Fibroblast of mammary gland (primary cell): ENCODE data around the gene ING5.

Experiments used
- DNase-seq: peaks from one replicate; pipeline ENCODE4 v3.0.0-alpha.2; 2010; ENCODE audit warnings: low read depth
- H3K4me3 ChIP-seq: 2 replicates; pipeline ENCODE4 v1.5.1; 2011; ENCODE audit warnings: low read depth, mild to moderate bottlenecking, low read length, moderate library complexity; ENCODE audit not compliant: control insufficient read depth
- TF ChIP-seq, protein P1 (sequence below): conservative IDR thresholded peaks from 2 replicates; pipeline ENCODE4 v1.5.1; 2011; ENCODE audit warnings: low read depth, low read length, inconsistent platforms; ENCODE audit not compliant: control insufficient read depth, insufficient read depth

ING5 gene

DNA sequence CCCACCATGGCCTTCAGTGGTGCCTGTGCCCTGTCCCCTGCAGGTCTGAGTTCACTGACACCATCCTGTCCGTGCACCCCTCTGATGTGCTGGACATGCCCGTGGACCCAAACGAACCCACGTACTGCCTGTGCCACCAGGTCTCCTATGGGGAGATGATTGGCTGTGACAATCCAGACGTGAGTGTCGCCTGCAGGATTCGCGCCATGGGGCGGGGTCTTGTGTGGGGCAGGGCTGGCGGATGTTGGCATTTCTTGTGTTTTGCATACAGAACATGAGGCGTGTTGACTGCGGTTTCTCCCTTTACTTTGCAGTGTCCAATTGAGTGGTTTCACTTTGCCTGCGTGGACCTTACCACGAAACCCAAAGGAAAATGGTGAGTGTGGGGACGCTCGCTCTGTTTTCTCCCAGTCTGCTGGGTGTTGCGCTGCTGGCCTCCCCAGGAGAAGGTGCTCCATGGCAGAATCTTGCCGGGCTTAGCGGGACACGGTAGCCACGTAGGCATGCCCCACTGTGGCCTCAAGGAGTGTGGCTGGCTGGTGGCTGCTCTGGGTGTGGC lies 21.1 kb downstream of the ING5 start:
- no peak for DNase-seq
- TF ChIP-seq, protein P1, sequence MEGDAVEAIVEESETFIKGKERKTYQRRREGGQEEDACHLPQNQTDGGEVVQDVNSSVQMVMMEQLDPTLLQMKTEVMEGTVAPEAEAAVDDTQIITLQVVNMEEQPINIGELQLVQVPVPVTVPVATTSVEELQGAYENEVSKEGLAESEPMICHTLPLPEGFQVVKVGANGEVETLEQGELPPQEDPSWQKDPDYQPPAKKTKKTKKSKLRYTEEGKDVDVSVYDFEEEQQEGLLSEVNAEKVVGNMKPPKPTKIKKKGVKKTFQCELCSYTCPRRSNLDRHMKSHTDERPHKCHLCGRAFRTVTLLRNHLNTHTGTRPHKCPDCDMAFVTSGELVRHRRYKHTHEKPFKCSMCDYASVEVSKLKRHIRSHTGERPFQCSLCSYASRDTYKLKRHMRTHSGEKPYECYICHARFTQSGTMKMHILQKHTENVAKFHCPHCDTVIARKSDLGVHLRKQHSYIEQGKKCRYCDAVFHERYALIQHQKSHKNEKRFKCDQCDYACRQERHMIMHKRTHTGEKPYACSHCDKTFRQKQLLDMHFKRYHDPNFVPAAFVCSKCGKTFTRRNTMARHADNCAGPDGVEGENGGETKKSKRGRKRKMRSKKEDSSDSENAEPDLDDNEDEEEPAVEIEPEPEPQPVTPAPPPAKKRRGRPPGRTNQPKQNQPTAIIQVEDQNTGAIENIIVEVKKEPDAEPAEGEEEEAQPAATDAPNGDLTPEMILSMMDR, result no peak
- H3K4me3 ChIP-seq, result no peak overlapping the region

DNA sequence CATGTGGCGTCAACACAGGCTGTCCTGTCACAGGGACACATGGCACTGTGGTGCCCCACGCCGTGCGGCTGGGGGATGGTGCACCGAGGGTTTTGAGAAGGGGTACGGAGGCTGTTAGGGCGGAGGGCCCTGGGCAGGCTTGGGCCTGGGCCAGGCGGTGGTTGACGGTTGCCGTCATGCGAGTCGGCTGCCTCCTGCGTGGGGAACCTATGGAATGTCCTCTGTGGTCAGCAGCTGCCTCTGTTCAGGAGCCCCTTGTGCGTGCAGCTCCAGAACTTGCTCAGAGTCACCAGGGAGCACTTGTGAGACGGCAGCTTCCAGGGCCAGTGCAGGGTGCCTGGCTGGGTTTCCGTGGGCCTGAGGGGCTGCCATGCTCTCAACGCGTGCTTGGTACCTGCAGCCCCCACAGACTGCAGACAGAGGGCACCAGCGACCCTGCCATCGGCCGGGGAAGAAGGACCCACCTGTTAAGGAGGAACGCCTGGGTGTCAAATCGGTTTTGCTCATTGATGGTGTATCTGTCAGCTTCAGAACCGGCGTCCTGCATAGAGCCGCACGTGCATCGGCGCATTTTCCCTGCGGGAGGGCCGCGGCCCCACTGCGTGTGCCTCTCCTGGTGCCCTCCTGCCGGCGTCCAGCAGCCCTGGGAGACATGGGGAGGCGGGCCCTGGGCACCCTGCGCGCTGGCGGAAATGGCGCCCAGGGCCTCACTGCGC lies 22.6 kb downstream of the ING5 start:
- TF ChIP-seq, protein P1, result peak; percentile 16
- DNase-seq, result no peak
- no peak overlapping the region for H3K4me3 ChIP-seq

DNA sequence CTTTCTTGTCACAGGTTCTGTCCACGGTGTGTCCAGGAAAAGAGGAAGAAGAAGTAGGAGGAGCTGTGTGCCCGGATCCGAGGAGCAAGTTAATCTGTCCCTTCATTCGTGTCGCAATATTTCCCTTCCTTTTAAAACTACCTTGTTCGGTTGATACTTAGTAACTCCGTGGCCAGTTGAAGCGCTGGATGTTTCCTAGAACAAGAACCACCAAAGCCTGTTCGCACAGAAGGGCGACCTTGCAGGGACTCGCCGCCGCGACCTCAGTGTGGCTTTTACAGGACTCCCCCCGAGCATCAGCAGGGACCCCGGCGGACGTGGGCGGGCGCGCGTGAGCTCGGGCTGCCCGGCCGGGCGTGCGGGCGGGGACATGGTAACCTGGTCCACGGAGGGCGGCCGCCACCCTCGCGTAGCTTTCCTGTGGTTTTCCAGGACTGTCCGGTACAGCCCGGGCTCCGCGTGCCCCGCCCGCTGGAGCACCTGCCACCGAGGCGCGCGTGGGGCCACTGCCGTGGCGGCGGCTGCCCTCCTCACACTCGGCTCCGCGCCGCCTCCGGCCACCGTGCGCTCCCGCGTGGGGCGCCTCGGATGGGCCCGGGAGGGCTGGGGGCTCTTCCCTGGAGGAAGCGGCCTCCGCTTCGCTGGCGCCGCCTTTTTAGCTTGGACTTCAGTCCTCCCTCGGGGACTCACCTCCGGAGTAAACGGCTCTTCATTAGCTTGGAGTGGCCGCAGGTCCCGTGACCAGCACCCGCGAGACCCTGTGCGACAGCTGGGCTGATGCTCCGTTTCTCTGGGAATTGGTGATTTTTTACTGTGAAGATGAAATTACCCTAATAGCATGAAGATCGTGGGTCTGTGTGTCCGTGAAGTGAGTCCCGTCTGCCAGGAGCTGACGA lies 23.4 kb downstream of the ING5 start:
- no peak for DNase-seq
- TF ChIP-seq, protein P1, result no peak
- H3K4me3 ChIP-seq, result no peak overlapping the region

DNA sequence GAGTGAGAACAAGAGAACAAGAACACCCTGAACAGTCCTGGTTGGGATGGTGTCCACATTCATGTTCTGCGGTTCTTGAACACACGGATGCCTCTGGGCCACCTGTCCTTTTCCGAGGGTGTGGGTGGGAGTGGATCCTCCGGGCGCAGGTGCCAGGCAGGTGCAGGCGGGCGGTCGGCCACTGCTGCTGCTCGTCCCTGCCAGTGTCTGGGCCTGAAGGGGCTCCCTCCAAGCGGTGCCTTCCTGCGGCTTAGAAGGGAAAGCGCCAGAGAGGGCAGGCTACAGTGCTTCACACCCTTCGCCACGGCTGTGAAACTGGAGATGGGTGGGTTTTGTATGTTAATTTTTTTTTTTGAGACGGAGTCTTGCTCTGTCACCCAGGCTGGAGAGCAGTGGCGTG lies 24.6 kb downstream of the ING5 start:
- TF ChIP-seq, protein P1, result no peak
- DNase-seq, result no peak
- H3K4me3 ChIP-seq, result no peak overlapping the region

DNA sequence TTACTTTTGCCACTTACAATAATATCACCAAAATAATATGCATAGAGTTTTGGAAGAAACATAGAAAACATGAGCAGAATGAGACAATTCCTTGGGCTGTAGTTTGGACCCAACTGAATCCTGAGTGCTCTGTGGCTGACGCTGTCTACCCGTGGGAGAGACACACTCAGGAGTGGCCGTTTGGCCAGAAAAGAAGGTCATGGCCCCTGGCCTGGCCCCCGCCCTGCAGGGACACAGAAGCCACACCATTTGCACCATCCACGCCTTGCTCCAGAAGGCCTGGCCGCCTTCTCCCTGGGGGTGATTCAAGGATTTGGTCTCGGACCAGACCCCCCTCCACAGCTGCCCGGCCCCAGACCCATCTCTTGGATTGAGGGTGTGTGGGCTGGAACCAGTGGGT lies 26.2 kb downstream of the ING5 start:
- TF ChIP-seq, protein P1, result no peak
- H3K4me3 ChIP-seq, result no peak overlapping the region
- DNase-seq, result no peak

DNA sequence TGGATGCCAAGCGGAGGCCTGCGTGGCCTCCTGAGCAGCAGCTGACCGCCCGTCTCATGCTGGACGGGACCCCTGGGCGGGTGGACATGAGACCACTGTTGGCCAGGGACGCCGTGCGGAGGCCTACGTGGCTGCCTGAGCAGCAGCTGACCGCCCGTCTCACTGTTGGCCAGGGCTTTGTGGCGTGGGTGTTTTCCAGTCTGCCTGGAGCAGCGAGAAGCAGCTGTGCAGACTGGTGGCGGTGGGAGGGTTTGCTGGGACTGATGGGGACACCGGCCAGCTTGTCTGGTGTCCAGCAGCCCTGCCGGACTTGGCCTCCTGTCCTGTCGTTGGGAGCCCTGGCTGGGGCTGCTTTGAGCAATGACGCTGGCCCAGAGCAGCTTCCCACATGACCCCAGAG lies 26.8 kb downstream of the ING5 start:
- H3K4me3 ChIP-seq, result no peak overlapping the region
- TF ChIP-seq, protein P1, result no peak
- DNase-seq, result peak; percentile 32
